ENCODE results near the gene KIAA1549.
"Not testable (repeated sequence)": the region's sequence is repeated elsewhere in the genome, so short reads cannot be mapped to it uniquely, and the experiment has no call there.

Gene KIAA1549

GRCh38 chr7:138992052-138992531 is 10.9 kb upstream of the KIAA1549 start:
- Histone ChIP-seq H3K36me3 (ENCODE audit: control insufficient read depth, low read depth, low read length) (no peaks in the 10 kb centered on the region), H3K4me3 (ENCODE audit: low read length) (no peak overlapping the region), H3K27ac (ENCODE audit: low read length) (no peak overlapping the region), H3K9me3 (ENCODE audit: control insufficient read depth, low read depth, low read length) (peaks cover 5% of the 10 kb centered on the region), H3K4me1 (ENCODE audit: control insufficient read depth, low read depth, low read length) (no peaks in the 10 kb centered on the region), H3K9ac (ENCODE audit: low read length) (no peak overlapping the region), H3K27me3 (ENCODE audit: control insufficient read depth, insufficient read depth, low read length) (no peaks in the 10 kb centered on the region)

GRCh38 chr7:138987686-138988085 is 6.5 kb upstream of the KIAA1549 start:
- H3K9me3 ChIP-seq (ENCODE audit: control insufficient read depth, low read depth, low read length): peaks cover 5% of the 10 kb centered on the region
- H3K27me3 ChIP-seq (ENCODE audit: control insufficient read depth, insufficient read depth, low read length): peaks cover 4% of the 10 kb centered on the region
- H3K4me1 ChIP-seq (ENCODE audit: control insufficient read depth, low read depth, low read length): no peaks in the 10 kb centered on the region
- H3K27ac ChIP-seq (ENCODE audit: low read length): no peak overlapping the region
- H3K4me3 ChIP-seq (ENCODE audit: low read length): no peak overlapping the region
- no peak overlapping the region for H3K9ac ChIP-seq (ENCODE audit: low read length)
- no peaks in the 10 kb centered on the region for H3K36me3 ChIP-seq (ENCODE audit: control insufficient read depth, low read depth, low read length)

GRCh38 chr7:138982204-138982623 is 1.0 kb upstream of the KIAA1549 start:
- Histone ChIP-seq H3K4me3 (ENCODE audit: low read length) (peak overlapping the region; percentile 60), H3K9me3 (ENCODE audit: control insufficient read depth, low read depth, low read length) (no peaks in the 10 kb centered on the region), H3K36me3 (ENCODE audit: control insufficient read depth, low read depth, low read length) (no peaks in the 10 kb centered on the region), H3K9ac (ENCODE audit: low read length) (peak overlapping the region; percentile 41), H3K27me3 (ENCODE audit: control insufficient read depth, insufficient read depth, low read length) (peaks cover 18% of the 10 kb centered on the region), H3K4me1 (ENCODE audit: control insufficient read depth, low read depth, low read length) (peaks cover 9% of the 10 kb centered on the region), H3K27ac (ENCODE audit: low read length) (no peak overlapping the region)

- H3K4me1 ChIP-seq (ENCODE audit: control insufficient read depth, low read depth, low read length): peaks cover 18% of the 10 kb centered on the region
- H3K9ac ChIP-seq (ENCODE audit: low read length): peak overlapping the region; percentile 89
- H3K27ac ChIP-seq (ENCODE audit: low read length): no peak overlapping the region
- H3K27me3 ChIP-seq (ENCODE audit: control insufficient read depth, insufficient read depth, low read length): peaks cover 18% of the 10 kb centered on the region
- no peaks in the 10 kb centered on the region for H3K36me3 ChIP-seq (ENCODE audit: control insufficient read depth, low read depth, low read length)
- H3K4me3 ChIP-seq (ENCODE audit: low read length): peak overlapping the region; percentile 89
- no peaks in the 10 kb centered on the region for H3K9me3 ChIP-seq (ENCODE audit: control insufficient read depth, low read depth, low read length)
These were observed 462 bp downstream of the KIAA1549 start for GRCh38 chr7:138980563-138981291.

- peaks cover 24% of the 10 kb centered on the region for H3K4me1 ChIP-seq (ENCODE audit: control insufficient read depth, low read depth, low read length)
- peaks cover 18% of the 10 kb centered on the region for H3K27me3 ChIP-seq (ENCODE audit: control insufficient read depth, insufficient read depth, low read length)
- H3K9me3 ChIP-seq (ENCODE audit: control insufficient read depth, low read depth, low read length): no peaks in the 10 kb centered on the region
- no peaks in the 10 kb centered on the region for H3K36me3 ChIP-seq (ENCODE audit: control insufficient read depth, low read depth, low read length)
- peak overlapping the region; percentile 89 for H3K9ac ChIP-seq (ENCODE audit: low read length)
- no peak overlapping the region for H3K27ac ChIP-seq (ENCODE audit: low read length)
- peak overlapping the region; percentile 89 for H3K4me3 ChIP-seq (ENCODE audit: low read length)
These were observed 1.1 kb downstream of the KIAA1549 start for GRCh38 chr7:138979988-138980562.

GRCh38 chr7:138979226-138979979 is 1.8 kb downstream of the KIAA1549 start:
- peaks cover 30% of the 10 kb centered on the region for H3K4me1 ChIP-seq (ENCODE audit: control insufficient read depth, low read depth, low read length)
- H3K4me3 ChIP-seq (ENCODE audit: low read length): peak overlapping the region; percentile 89
- H3K9ac ChIP-seq (ENCODE audit: low read length): no peak overlapping the region
- no peaks in the 10 kb centered on the region for H3K9me3 ChIP-seq (ENCODE audit: control insufficient read depth, low read depth, low read length)
- H3K27me3 ChIP-seq (ENCODE audit: control insufficient read depth, insufficient read depth, low read length): peaks cover 18% of the 10 kb centered on the region
- no peaks in the 10 kb centered on the region for H3K36me3 ChIP-seq (ENCODE audit: control insufficient read depth, low read depth, low read length)
- H3K27ac ChIP-seq (ENCODE audit: low read length): no peak overlapping the region

- Histone ChIP-seq H3K36me3 (ENCODE audit: control insufficient read depth, low read depth, low read length) (no peaks in the 10 kb centered on the region), H3K9me3 (ENCODE audit: control insufficient read depth, low read depth, low read length) (no peaks in the 10 kb centered on the region), H3K4me1 (ENCODE audit: control insufficient read depth, low read depth, low read length) (peaks cover 38% of the 10 kb centered on the region), H3K9ac (ENCODE audit: low read length) (no peak overlapping the region), H3K27me3 (ENCODE audit: control insufficient read depth, insufficient read depth, low read length) (peaks cover 18% of the 10 kb centered on the region), H3K4me3 (ENCODE audit: low read length) (no peak overlapping the region), H3K27ac (ENCODE audit: low read length) (no peak overlapping the region)
These were observed 2.5 kb downstream of the KIAA1549 start for GRCh38 chr7:138978541-138979184.

- H3K4me3 ChIP-seq (ENCODE audit: low read length); H3K36me3 ChIP-seq (ENCODE audit: control insufficient read depth, low read depth, low read length); H3K27ac ChIP-seq (ENCODE audit: low read length); H3K27me3 ChIP-seq (ENCODE audit: control insufficient read depth, insufficient read depth, low read length); H3K9me3 ChIP-seq (ENCODE audit: control insufficient read depth, low read depth, low read length); H3K9ac ChIP-seq (ENCODE audit: low read length): not testable (repeated sequence)
- H3K4me1 ChIP-seq (ENCODE audit: control insufficient read depth, low read depth, low read length): peaks cover 48% of the 10 kb centered on the region
These were observed 5.0 kb downstream of the KIAA1549 start for GRCh38 chr7:138976161-138976560.

GRCh38 chr7:138975343-138976104 is 5.7 kb downstream of the KIAA1549 start:
- Histone ChIP-seq H3K27ac (ENCODE audit: low read length) (no peak overlapping the region), H3K36me3 (ENCODE audit: control insufficient read depth, low read depth, low read length) (no peaks in the 10 kb centered on the region), H3K9ac (ENCODE audit: low read length) (no peak overlapping the region), H3K9me3 (ENCODE audit: control insufficient read depth, low read depth, low read length) (no peaks in the 10 kb centered on the region), H3K27me3 (ENCODE audit: control insufficient read depth, insufficient read depth, low read length) (peaks cover 7% of the 10 kb centered on the region), H3K4me1 (ENCODE audit: control insufficient read depth, low read depth, low read length) (peaks cover 48% of the 10 kb centered on the region), H3K4me3 (ENCODE audit: low read length) (peak overlapping the region; percentile 36)

- Histone ChIP-seq H3K4me1 (ENCODE audit: control insufficient read depth, low read depth, low read length) (peaks cover 42% of the 10 kb centered on the region), H3K27me3 (ENCODE audit: control insufficient read depth, insufficient read depth, low read length) (peaks cover 2% of the 10 kb centered on the region), H3K9ac (ENCODE audit: low read length) (no peak overlapping the region), H3K36me3 (ENCODE audit: control insufficient read depth, low read depth, low read length) (no peaks in the 10 kb centered on the region), H3K27ac (ENCODE audit: low read length) (no peak overlapping the region), H3K4me3 (ENCODE audit: low read length) (peak overlapping the region; percentile 36), H3K9me3 (ENCODE audit: control insufficient read depth, low read depth, low read length) (no peaks in the 10 kb centered on the region)
These were observed 6.4 kb downstream of the KIAA1549 start for GRCh38 chr7:138974675-138975292.

Data from iPS-18a (cell line).